T-helper 9 cell (primary cell): ENCODE data around the gene TRAK1.

ENCODE experiments used
- DNase-seq: peaks from one replicate; pipeline ENCODE4 v3.0.0-alpha.2; 2020

The TRAK1 gene

DNA sequence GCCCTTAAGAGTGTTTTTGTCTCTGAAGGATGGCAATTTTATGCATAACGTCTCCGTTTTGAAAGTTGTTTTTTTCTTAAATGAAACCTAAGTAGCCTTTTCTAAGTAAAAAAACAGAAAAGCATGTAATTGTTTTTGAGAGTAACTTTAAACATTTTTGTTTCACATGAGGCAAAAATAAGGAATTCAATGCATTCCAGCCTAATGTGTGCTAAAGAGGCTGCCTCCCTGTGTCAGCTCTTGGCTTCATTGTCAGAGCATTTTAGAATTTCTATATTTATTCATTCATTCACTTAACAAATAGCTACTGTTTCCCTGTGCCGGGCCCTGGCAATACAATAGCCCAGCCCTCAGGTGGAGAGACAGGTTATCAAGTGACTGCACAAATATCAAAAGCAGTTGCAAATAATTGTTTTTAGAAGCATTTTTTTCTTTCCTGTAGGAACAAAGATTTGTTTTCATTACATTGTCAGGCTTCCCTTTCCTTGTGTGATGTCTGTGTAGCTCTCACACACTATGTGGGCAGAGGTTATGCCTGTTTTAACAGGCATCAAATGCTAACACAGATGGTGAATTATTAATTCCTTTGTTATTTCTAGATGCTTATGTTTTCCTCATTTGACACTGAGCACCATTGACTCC, 93.0 kb downstream of the TRAK1 start:
- no peak for DNase-seq

DNA sequence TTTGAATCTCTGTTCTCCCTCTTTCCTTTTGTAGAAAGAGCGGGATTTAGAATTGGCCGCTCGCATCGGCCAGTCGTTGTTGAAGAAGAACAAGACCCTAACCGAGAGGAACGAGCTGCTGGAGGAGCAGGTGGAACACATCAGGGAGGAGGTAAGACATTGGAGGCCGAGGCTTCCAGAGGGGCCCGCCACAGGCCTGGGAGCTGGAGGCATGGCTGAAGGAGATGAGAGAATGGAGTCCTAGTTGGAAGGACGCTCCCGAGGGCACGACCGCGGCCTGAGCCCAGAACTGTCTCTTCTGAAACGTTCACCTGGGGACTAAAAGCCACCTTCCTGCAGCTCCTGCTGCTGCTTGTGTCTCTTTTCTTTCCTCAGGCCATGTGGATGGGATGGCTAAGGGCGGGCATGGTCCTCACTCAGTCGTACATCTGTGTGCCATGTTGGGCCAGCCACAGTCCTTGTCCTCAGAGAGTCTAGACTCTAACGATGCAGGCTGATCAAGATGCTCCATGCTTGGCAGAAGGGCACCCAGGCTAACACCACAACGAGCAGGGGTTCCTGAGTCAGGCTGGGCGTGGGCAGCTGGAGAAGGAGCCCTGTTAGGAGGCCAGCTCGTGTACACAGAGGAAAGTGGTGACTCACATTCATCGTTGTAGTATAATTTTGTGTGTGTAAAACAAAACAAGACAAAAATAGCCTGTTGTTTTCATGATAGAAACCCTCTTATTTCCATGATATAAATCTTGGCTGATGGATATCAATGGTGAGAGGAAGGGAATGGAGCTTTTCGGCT, 93.7 kb downstream of the TRAK1 start:
- no peak for DNase-seq

DNA sequence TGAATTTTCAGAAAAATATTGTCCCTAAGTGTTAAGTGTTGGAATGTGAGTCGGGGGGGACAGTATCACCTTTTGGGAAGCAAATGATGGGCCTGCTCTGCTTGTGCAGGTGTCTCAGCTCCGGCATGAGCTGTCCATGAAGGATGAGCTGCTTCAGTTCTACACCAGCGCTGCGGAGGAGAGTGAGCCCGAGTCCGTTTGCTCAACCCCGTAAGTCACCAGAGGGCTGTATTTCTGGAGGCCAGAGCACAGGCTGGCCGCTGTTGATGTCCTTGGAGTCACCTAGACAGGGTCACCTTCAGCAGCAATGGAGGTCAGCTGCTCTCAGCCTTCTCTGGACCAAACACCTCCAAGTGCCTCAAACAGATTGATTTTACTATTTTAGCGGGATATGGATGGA, 96.8 kb downstream of the TRAK1 start:
- no peak for DNase-seq

DNA sequence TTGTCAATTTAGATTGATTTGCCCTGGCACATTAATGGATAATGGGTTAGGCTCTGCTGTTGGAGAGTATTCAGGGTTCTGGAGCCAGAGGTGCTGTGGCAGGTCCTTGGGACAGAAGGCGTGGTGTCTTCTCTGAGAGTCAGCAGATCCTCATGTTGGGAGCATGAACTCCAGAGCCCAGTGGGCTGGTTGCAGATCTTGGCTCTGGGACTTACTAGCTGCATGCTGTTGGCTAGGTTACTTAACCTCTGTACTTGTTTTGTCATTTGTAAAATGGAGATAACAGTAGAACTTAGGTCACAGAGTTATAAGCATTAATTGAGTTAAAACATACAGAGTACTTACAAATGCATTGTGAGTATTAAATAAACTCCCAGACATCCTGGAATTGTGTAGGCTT, 97.2 kb downstream of the TRAK1 start:
- no peak for DNase-seq

DNA sequence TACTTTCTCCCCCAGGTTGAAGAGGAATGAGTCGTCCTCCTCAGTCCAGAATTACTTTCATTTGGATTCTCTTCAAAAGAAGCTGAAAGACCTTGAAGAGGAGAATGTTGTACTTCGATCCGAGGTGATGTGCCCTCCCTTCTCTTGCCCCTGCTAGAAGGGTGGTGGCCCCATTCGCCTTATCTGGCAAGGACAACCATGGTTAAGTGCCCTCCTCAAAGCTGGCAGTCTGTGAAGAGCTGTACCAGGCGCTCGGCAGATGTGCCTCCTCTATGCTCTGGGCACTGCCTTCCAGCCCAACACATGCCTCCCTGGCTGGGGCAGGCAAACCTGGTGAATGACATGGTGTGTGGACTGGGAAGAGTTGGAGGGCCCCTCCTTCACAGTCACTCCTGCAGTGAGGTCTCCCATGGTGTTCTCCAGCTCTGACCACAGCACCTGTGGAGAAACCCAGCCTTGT, 97.9 kb downstream of the TRAK1 start:
- DNase-seq: no peak

DNA sequence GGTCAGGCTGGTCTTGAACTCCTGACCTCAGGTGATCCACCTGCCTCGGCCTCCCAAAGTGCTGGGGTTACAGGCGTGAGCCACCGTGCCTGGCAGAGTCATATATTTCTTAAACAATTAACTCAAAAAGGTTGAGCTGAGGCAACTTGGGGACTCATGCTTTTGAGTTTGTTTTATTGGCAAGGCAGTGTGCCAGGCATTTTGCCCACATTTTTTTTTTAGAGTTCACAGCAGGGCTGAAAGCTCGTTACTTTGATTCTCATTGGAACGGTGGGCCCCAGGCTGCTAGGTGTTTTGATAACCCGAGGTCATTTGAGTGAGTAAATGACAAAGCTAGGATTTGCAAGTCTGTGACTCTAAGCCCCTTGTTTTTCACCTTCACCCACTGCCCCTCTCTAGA, 98.6 kb downstream of the TRAK1 start:
- no peak for DNase-seq

DNA sequence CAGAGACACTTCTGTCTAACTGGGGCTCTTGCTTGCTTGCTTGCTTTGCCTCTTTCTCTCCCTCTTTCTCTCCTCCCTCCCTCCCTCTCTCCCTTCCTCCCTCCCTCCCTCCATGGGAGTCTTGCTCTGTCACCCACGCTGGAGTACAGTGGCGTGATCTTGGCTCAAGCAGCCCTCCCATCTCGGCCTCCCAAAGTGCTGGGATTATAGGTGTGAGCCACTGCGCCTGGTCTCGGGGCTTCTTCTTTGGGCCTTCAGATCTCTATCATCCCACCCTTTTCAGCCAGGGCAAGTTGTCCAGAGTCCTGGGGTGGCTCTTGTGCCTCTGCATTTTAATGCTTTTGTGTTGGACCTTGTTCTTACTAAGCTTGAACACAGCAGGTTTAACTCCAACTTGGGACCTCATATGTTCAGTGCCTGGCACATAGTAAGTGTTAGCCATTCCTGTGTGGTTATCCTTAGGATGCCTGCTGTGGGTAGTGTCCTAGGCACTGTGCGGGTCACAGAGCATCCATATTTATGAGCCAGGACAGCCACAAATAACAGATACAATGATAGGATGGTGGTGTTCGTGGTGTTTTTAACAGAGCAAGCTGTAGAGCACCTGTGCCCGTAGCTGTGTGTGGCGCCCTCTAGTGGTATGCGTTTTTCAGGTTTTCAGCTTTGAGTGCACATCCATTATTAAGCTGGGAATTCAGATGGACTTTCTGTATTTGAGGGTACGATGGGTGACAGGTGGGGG, 99.7 kb downstream of the TRAK1 start:
- peak; percentile 65 for DNase-seq

DNA sequence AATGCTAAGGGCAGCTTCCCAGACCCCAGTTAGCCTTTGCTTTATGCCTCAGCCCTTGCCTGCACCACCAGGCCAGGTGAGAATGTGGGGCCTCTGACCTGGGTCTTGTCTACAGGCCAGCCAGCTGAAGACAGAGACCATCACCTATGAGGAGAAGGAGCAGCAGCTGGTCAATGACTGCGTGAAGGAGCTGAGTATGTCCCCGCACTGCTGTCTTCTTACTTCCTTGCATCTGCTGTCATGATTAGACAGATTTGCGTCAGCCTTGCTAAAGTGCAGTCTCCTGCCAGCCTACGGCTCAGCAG, 100.2 kb downstream of the TRAK1 start:
- no peak for DNase-seq

DNA sequence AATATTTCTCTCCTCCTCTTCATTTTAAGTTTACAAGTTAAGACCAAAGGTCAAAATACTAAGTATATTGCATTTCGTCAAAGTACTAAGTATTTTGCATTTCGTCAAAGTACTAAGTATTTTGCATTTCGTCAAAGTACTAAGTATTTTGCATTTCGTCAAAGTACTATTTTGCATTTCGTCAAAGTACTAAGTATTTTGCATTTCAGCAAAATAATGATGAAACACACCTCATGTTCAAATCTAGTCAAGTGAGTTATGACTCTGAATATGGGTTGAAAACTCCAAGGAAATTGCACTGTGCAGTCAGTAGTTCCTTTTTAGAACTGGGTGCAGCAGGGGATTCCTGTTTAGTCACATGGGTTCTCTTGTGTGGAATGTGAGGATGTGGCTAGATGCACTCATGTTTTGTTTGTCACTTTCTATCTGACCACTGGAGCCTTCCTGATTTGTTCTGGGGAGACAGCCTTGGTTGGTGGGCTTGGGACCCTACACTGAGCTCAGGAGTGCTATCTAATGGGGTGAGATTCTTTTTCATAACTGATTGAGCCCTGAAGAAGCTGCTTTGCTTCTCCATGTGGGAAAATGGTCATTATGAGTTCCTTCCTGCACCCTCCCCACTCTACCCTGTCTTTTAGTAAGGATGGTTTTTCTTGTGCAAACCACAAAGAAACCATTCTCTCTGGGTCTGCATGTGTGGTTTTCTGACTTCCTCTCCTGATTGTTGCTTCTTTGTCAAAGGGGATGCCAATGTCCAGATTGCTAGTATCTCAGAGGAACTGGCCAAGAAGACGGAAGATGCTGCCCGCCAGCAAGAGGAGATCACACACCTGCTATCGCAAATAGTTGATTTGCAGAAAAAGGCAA, 101.4 kb downstream of the TRAK1 start:
- DNase-seq: no peak

DNA sequence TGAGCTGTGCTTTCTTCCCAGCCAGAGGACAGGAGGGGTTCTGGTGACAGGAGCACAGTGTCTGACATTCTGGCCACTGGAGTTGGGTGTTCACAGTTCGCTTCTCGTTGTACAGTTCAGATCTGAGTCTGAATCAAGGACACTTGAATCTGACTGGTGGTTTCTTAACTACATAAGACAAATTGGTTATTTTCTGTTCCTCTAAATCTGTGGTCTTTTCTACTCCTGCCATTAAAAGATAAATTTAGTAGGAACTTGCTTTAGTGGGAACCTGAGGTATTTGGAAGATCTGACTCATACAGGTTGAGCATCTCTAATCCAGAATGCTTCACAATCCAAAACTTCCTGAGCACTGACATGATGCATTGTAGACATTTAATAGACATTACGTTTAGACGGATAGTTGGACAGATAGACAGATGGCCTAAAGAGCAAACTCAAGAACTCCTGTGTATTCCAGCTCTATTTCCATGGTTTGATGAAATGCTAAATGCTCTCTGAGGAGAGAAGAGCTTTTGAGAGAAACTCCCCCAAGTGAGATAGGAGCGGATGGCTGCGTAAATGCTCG, 103.9 kb downstream of the TRAK1 start:
- no peak for DNase-seq

DNA sequence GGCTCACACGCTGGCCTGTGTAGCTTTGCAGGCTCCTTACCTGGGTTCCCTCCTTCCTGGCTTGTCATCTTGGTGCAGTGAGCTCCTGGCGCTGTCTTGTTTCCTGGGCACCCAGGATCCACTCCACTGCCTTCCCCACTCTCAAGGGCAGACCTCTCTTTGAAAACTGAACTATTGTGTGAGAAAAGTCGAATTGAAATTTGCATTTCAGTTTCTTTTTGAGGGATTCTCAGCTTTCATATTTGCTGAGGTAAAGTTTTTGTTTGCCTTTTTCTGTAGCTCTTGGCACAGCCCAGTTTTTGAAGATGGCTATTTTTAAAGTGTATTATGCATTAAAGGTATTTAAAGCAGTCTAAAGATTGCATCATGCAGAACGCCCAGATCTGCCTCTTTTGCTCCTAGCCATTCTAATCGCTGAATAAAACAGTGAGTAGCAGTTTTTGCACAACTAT, 104.7 kb downstream of the TRAK1 start:
- DNase-seq: no peak

DNA sequence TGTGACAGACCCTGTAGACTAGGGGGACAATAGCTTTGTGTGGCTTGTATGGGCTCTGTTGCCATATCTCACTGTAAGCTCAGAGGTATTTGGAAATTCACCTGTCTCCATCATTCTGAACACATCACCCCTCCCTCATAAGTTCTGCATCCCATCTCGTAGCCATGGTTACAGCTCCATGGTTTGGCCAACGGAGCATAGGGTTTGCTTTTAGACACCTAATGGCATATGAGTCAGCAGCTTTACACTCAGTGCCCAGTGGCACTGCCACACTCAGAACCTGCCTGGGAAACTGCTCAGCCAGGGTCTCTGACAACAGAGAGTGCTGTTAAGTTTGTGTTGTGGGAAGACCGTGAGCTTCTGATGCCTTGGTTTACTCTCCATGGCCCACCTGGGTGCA, 107.6 kb downstream of the TRAK1 start:
- no peak for DNase-seq

DNA sequence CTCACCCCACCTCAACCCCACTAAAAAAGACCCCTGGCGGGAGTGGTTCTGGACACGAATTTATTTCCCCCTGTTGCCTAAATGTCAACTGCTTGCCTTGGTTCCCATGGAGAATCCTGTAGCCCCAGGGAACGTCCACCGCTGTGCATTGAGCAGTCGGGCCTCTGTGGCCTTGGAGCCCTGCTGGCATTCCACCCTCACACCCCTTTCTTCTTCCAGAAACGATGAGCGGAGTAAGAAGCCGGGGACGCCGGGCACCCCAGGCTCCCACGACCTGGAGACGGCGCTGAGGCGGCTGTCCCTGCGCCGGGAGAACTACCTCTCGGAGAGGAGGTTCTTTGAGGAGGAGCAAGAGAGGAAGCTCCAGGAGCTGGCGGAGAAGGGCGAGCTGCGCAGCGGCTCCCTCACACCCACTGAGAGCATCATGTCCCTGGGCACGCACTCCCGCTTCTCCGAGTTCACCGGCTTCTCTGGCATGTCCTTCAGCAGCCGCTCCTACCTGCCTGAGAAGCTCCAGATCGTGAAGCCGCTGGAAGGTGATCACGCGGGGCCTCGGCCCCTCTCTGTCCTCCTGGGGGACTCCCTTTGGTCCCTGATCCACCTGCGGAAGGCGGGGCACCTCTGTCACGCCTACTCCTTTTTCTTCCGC, 111.2 kb downstream of the TRAK1 start:
- DNase-seq: no peak

DNA sequence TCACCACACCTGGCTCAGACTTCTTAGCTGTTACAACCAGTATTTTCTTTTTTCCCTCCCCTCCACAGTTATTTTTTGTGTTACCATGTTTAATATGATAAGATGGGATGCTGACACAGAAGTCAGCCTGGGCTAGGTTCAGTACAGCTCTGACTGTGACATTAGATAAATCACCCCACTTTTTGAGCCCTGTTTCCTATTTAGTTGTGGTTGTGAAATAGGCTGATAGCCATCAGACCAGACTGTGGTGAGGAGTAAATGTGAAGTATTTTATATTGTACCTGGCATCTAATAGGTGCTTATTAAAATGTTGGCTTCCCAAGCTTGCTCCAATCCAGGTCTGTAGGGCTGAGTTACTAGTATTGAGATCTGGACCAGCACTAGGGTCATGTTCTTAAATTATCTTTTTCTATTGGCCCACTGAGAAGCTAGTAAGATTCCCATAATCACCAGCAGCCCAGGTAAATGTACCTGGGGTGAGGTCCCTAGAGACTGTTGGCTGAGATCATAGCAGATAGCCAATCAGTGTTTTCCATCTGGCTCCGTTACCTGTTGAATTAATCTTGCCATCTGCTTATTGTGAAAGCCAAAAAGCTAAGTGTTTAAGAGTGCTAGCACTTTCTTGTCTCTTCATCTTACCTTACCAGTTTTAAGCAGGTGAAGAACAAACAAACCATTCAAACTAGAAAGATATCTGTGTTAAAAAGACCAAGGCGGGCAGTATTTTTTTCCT, 113.9 kb downstream of the TRAK1 start:
- DNase-seq: no peak

DNA sequence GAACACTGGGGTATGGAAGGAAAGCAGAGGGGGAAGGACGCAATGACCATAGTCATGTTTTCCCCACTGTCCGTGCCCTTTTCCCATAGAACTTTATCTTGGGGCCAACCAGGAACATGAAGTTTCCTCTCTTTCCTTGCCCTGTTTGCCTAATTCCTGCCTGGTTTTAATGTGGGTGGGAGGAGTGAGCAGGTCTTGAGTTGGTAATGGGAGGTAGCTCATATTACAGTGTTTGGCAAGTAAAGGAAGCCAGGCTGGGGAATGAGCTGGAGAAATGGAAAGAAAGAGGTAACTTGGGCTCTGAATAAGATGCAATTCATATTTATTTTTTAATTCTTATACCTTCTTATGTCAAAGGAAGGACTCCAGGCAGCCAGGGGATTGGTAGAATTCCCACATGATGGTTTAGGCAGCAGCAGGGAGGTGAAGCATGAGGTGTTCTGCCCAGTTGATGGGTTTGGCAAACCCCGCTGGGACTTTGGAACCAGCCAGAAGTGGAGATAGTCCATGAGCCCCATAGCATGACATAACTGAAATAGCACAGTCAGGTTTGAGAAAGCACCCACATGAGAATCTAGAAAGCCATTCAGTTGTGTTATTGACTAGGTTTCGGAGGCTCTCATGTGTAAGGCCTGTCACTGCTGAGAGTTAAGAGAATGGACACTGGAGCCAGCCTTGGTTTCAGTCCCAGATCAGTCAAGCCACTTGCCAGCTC, 114.8 kb downstream of the TRAK1 start:
- no peak for DNase-seq

DNA sequence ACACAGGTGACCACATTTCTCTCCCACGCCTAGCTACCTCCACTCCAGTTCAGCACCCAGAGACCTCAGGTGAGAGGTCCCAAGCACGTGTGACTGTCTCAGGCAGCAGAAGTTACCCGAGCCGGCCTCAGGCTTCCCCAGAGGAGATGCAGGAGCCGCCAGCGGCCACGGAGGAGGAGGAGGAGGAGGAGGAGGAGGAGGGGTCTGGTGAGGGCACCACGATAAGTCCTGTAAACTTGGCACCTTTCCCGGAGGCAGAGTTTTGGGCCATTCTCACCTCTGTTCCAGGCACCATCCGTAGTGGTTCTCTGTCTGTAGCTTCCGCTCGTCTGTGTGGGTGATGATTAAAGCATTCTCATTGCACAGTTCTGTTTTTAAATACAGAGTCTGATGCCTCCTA, 118.8 kb downstream of the TRAK1 start:
- DNase-seq: no peak

DNA sequence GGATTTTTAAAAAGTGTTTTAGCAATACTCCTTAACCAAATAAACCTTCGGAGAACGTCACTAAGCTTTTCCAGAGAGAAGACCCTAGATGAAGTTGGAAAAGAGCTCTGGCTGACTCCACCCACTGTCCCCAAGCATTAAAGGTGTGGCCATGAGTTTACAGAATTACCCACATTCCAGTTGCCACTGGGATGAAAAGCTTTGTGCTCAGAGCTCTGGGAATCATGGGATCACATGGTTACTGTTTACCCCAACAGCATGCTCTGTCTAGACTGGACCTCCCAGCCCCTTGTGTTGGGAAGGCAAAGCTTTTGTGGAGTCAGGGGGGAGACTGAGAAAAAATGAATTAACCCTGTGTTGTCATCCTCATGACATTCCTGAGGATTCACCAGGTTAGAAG, 119.6 kb downstream of the TRAK1 start:
- no peak for DNase-seq

DNA sequence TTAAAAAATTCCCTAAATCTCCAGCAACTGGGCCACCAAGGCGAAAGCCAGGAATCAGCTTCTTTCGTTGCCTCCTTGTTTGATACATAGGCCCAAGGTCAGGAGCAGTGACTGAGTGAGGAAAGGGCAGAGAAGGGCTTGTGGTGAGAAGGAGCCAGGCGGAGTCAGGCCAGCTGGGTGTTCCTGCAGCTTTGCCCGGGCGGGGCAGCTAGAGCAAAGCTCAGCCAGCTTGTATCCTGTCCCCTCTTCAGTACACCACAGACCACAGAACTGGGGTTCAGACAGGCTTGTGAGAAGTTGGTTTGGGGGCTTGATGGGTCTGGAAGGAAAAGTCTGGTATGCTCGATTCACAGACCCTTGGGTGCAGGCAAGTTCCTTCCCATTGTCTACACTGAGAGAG, 122.3 kb downstream of the TRAK1 start:
- DNase-seq: no peak

DNA sequence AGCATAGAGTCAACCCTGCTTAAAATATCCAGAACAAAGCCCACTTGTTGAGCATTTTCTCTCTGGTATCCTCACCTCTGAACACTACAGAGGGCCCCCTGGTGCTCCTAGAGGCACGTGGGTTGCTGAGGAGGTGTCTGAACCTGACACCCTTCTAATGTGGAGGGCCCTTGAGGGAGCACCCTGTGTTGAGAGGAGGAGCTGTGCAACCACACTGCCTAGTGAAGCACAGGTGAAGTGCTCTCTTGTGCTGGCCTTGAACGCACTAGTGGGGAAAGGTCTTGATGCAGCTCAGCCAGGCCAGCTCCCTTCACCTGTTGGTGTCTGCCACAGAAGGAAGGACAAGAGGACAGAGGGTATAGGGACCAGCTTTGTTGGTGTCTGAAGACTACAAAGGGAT, 122.9 kb downstream of the TRAK1 start:
- no peak for DNase-seq

DNA sequence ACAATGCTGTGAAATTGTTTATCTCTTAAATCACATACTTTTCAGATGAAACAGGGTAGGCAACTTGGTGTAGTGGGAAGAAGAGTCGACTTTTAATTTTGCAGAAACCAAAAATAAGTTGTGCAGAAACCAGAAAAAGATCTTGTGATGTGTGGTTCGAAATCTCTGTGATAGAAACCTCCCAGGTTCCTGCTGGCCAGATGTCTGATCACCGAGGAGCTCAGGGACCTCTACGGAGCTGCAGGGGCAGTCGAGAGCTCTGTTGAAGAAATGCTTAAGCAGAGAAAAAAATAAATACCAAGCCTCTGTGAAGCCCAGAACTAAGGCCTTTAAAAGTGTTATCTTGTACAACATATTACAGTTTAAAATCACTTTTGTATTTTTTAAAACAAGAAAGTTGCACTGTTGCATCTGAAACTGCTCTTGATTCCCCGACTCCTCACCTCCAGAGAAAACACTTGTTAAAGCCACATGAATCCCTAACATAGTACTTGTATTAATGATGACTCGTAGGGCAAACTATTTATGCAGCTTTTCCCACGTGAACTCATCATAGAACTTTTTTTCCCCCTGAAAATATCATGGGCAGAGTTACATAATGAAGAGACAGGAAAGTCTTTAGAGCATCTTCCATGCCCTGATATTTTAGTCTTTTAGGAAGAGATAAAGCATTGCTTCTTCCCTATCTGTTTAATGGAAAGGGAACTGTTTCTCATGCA, 123.6 kb downstream of the TRAK1 start:
- DNase-seq: no peak
